Stimulated activated CD8-positive, alpha-beta memory T cell treated with anti-CD3 and anti-CD28 coated beads, Interleukin-12 subunit alpha, Interleukin-12 subunit beta, amount 100 ng/mL, for 4 hours (primary cell): ENCODE results near the gene KCNQ1.

Source experiments
- DNase-seq: peaks from one replicate; pipeline ENCODE4 v3.0.0-alpha.2; 2020; ENCODE audit warnings: low read depth

The KCNQ1 gene

GRCh38 chr11:2665526-2666400 is 221.0 kb downstream of the KCNQ1 start:
- no peak for DNase-seq

GRCh38 chr11:2666401-2666741 is 221.6 kb downstream of the KCNQ1 start:
- no peak for DNase-seq

- DNase-seq: no peak
Observed at GRCh38 chr11:2666828-2667570, 222.2 kb downstream of the KCNQ1 start.

GRCh38 chr11:2667940-2668339 is 223.1 kb downstream of the KCNQ1 start:
- no peak for DNase-seq

DNA sequence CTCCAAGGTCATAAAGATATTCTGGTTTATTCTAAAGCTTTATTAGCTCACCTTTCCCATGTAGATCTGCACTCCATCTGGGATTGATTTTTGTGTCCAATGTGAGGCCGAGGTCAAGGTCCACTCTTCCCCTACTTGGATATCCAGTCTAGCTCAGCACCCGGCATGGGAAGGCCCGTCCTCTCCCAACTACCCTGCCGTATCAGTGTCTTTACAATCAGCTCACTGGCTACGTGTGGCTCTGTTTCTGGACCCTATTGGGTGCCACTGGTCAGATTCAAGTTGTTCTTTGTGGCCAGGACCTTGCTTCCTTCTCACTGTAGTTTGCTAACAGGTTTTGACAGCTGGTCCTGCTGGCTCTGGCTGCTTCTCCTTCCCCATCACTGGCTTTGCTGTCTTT is 224.1 kb downstream of the KCNQ1 start:
- no peak for DNase-seq

- DNase-seq: no peak
Observed at GRCh38 chr11:2669634-2670469, 225.0 kb downstream of the KCNQ1 start.

- no peak for DNase-seq
Observed at GRCh38 chr11:2670541-2671100, 225.8 kb downstream of the KCNQ1 start.

DNA sequence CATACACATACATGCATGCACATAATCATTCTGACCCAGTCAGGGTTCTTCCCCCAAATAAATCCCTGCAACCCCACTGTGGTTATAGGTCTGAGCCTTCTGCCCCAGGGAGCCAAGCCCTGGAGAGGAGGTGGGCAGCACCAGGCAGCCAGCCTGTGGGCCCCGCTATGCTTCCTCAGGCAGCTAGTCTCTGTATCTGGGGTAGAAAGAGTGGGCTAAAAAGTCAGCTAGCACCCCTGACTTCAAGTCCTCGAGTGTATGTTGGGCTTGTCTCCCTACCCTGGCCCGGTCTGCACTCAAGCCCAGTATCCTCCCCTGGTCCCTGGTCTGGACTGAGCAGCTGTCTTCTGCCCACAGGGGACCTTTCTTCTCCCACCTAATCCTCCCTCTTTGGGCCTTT is 226.9 kb downstream of the KCNQ1 start:
- no peak for DNase-seq

GRCh38 chr11:2672553-2673249 is 227.9 kb downstream of the KCNQ1 start:
- DNase-seq: no peak

- DNase-seq: no peak
Observed at GRCh38 chr11:2673250-2673610, 228.4 kb downstream of the KCNQ1 start.

- no peak for DNase-seq
Observed at GRCh38 chr11:2673871-2674471, 229.2 kb downstream of the KCNQ1 start.

GRCh38 chr11:2674658-2675131 is 229.9 kb downstream of the KCNQ1 start:
- DNase-seq: no peak

GRCh38 chr11:2675540-2675939 is 230.7 kb downstream of the KCNQ1 start:
- DNase-seq: no peak

DNA sequence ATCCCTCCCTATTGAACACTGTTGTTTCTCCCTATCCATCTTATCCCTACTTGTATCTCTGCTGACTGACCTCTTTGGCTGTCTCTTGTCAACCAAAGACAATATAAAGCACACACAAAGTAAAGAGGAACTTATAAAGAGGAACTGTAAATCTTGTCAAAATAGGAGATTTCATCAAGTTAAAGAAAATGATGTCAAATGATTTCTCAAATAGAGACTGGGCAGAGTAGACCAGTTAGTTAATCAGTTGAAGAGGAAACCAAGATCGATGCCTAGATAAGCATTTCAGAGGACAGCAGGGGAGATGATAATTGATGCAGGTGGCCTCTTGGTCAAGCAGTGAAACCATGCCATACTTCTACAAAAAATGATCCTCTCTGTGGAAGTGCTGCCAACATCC is 232.3 kb downstream of the KCNQ1 start:
- DNase-seq: no peak

- DNase-seq: no peak
Observed at GRCh38 chr11:2678396-2678795, 233.6 kb downstream of the KCNQ1 start.

DNA sequence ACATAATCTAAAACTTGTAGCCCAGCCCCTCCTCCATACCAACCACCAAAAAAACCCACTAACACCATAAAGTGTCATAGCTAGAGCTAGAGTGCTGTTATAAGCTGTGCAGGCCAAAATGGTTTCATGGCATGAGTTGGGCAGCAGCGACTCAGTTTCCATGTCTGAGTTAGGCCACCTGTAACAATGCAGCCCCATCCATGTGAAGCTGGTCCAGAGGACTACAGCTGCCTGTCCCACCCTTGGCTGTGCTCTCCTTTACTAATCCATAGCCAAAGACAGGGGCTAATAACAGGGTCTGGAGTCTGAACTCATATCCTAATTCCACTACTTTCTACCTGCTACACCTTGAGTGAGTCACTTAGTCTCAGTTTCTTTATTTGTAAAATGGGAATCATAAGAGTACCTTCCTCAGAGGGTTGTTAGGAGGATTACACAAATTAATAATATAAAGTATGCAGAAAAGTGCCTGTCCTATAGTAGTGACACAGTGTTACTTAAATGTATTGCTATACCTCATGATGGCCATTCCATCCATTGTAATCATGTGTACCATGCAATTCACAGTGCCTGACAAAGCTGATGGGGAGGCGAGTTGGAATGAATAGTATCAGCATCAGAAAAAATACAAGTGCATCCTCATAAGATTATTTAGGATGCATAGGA is 234.3 kb downstream of the KCNQ1 start:
- DNase-seq: no peak

DNA sequence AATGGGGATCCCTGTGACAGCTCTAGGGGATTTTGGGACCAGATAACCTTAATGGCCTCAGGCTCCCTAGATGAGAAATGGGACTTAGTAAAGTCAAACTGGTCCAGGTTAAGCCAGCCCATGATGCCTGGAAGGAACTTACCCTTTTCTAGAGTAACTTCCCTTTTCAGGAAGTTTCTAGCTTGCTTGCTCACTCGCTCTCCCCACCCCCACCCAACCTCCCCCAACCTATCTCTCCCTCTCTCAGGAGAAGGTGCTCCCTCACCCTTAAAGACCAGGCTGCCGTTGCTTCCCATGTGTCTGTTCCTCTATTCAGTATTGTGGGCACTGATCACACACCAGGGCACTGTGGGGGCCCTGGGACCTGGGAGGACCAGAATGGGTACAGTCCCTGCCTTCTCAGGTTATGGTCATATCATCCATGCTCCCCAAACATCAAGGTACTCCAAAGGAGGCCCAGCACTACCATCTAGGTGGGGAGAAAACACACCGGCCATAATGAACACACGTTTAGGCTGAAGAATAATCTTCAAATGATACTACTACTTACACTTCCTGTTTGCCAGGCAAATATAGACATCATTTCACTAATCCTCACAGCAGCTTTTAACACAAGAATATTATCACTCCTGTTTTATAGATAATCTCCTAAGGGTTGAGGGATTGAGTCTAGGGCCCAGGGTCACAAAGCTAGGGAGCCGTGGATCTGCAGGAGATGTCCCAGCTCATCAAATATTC is 236.8 kb downstream of the KCNQ1 start:
- no peak for DNase-seq

- no peak for DNase-seq
Observed at GRCh38 chr11:2683806-2684205, 239.0 kb downstream of the KCNQ1 start.

GRCh38 chr11:2684581-2684980 is 239.8 kb downstream of the KCNQ1 start:
- DNase-seq: no peak

DNA sequence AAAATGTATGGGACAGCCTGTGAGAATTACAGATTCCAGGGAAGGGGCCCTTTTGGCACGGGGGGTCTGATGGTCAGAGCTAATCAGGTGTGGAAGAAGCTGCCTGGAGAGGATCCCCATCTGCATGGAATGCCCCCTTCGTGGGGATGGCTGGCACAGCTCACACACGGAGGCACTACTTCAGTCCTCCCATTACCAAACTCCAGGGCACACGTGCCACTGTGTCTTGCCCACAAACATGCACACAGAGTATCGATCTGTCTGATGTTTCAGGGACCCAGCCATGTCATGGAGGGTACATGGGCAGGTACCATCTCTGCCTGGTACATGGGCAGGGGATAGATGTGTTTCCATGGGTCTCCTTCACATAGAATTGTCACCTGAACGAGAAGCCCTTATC is 240.2 kb downstream of the KCNQ1 start:
- DNase-seq: no peak
